Prostate gland (tissue), 2 donors: ENCODE measurements around the gene SELE. TPM values are rescaled to one million over a fixed set of nuclear protein-coding genes. Genes with fewer than 3 reads are reported as not detected.

ENCODE experiments used
- DNase-seq: peaks from one replicate; pipeline ENCODE4 v3.0.0-alpha.2; 2019; ENCODE audit warnings: low spot score
- H3K27ac ChIP-seq, 2 donors: fragments of 200-600 bp; sonication (generic); 2 replicates each; pipeline ENCODE4 v1.5.1; 2017 to 2019
- H3K27me3 ChIP-seq: fragments of 200-600 bp; sonication (generic); replicated peaks from 2 replicates; pipeline ENCODE4 v1.5.1; 2019; ENCODE audit not compliant: insufficient read depth
- H3K36me3 ChIP-seq, 2 donors: fragments of 200-600 bp; sonication (generic); 1 replicate in 1 of 2; 2 replicates in 1 of 2; pipeline versions ENCODE4 v1.5.1 to v1.8.1; 2017 to 2019
- H3K4me1 ChIP-seq: fragments of 200-600 bp; sonication (generic); replicated peaks from 2 replicates; pipeline ENCODE4 v1.5.1; 2019
- H3K4me3 ChIP-seq, 2 donors: fragments of 200-600 bp; sonication (generic); 2 replicates each; pipeline ENCODE4 v1.5.1; 2017 to 2019
- H3K9me3 ChIP-seq: fragments of 200-600 bp; sonication (generic); 2 replicates; pipeline ENCODE4 v1.5.1; 2017
- CTCF ChIP-seq, 4 experiments: fragments of 200-600 bp in 2 of 4; fragments of 450-650 bp in 2 of 4; sonication (generic) in 2 of 4; IDR thresholded peaks; 1 replicate in 3 of 4; 2 replicates in 1 of 4; pipeline ENCODE4 v1.5.1; 2016 to 2019; ENCODE audit warnings: antibody characterized with exemption in 4 of 4, mild to moderate bottlenecking in 2 of 4, moderate library complexity in 2 of 4
- POLR2A ChIP-seq: fragments of 450-650 bp; IDR thresholded peaks from one replicate; pipeline ENCODE4 v1.6.1; 2016; ENCODE audit warnings: antibody characterized with exemption, mild to moderate bottlenecking
- POLR2AphosphoS5 ChIP-seq: sonication (generic); formaldehyde crosslinking; IDR thresholded peaks from one replicate; pipeline ENCODE4 v1.6.1; 2017; ENCODE audit warnings: antibody characterized with exemption
- WGBS: methylation state at CpG from one replicate; pipeline ENCODE4 v1.1.5; 2018; 5-methylcytosine and 5-hydroxymethylcytosine counted together
- intact Hi-C: fragments of 100-400 bp; cut with DNase I; formaldehyde crosslinking; loops from one replicate; pipeline ENCODE4 v1.14.2; 2022
- total RNA-seq, 2 donors: library from RNA; depleted of rRNA; stranded (reverse); fragments of >200 nt; gene quantifications; one replicate each; pipeline ENCODE4 v1.1.0, GENCODE V29; 2016

SELE gene
- total RNA-seq, 2 donors from 2014 or later = 1.7 to 3.0 TPM

DNA sequence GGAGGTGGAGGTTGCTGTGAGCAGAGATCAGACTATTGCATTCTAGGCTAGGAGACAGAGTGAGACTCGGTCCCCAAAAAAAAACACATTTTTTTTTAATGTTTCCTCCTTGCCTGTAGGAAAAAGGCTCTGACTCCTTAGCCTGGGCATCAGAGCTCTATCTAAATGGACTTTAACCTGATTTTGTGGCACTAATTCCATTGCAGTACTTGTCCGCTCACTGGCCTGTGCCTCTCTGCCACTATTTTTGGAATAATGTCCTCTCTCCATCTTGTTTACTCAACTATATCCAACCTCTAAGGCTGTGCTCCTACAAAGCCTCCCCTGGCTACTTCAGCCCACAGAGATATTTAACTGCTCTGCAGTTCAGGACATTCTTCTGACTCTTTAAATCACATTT, 34.3 kb upstream of the SELE start:
- WGBS = 97% methylated on average over 2 of the region's 2 CpGs
- intact Hi-C loops = no loop called here
- no peak for DNase-seq
- Histone ChIP-seq H3K36me3 (no peaks in the 10 kb centered on the region), H3K27ac (no peak overlapping the region), H3K9me3 (no peaks in the 10 kb centered on the region), H3K4me3 (no peak overlapping the region), H3K4me1 (no peaks in the 10 kb centered on the region), H3K27me3 (no peaks in the 10 kb centered on the region)
- TF ChIP-seq CTCF (IDR thresholded peaks at IDR 0.05) = no peak
- TF ChIP-seq POLR2A = no peak
- no peak for TF ChIP-seq POLR2AphosphoS5

- Histone ChIP-seq H3K36me3 (no peaks in the 10 kb centered on the region), H3K27me3 (no peaks in the 10 kb centered on the region), H3K4me3 (no peak overlapping the region), H3K27ac (no peak overlapping the region), H3K9me3 (no peaks in the 10 kb centered on the region), H3K4me1 (no peaks in the 10 kb centered on the region)
- TF ChIP-seq POLR2A = no peak
- TF ChIP-seq CTCF (IDR thresholded peaks at IDR 0.05) = no peak
- TF ChIP-seq POLR2AphosphoS5 = no peak
- intact Hi-C loops = no loop called here
- 83% methylated on average over 7 of the region's 7 CpGs for WGBS
- no peak for DNase-seq
These were observed 31.9 kb upstream of the SELE start for GRCh38 chr1:169765580-169766331.

DNA sequence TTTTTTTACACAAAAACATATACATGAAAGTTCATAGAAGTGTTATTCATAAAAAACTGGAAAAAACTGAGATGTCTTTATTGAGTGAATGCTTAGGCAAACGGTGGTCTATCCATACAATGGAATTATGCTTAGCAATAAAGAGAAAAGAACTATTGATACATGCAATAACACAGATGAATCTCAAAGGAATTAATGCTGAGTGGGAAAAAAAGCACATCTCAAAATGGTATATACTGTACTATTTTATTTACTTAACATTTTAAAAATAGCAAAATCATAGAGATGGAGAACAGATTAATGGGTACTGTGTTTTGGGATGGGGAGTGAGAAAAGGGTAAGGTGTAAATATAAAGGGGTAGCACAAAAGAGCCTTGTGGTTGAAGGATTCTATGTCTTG, 31.0 kb upstream of the SELE start:
- H3K36me3 ChIP-seq = no peaks in the 10 kb centered on the region
- H3K27me3 ChIP-seq = no peaks in the 10 kb centered on the region
- H3K4me3 ChIP-seq = no peak overlapping the region
- H3K9me3 ChIP-seq = no peaks in the 10 kb centered on the region
- H3K27ac ChIP-seq = no peak overlapping the region
- WGBS = 72% methylated on average over 1 of the region's 1 CpG
- DNase-seq = no peak
- intact Hi-C loops = no loop called here
- H3K4me1 ChIP-seq = no peaks in the 10 kb centered on the region
- TF ChIP-seq CTCF (IDR thresholded peaks at IDR 0.05) (no peak), POLR2AphosphoS5 (no peak), POLR2A (no peak)

GRCh38 chr1:169762699-169763098, 28.8 kb upstream of the SELE start:
- intact Hi-C loops = no loop called here
- TF ChIP-seq POLR2AphosphoS5 (no peak), POLR2A (no peak), CTCF (IDR thresholded peaks at IDR 0.05) (no peak)
- 53% methylated on average over 1 of the region's 1 CpG for WGBS
- Histone ChIP-seq H3K9me3 (no peaks in the 10 kb centered on the region), H3K4me1 (no peaks in the 10 kb centered on the region), H3K27me3 (no peaks in the 10 kb centered on the region), H3K4me3 (no peak overlapping the region), H3K27ac (no peak overlapping the region), H3K36me3 (no peaks in the 10 kb centered on the region)
- DNase-seq = no peak

GRCh38 chr1:169759038-169759437, 25.2 kb upstream of the SELE start:
- Histone ChIP-seq H3K27ac (no peak overlapping the region), H3K9me3 (no peaks in the 10 kb centered on the region), H3K4me1 (no peaks in the 10 kb centered on the region), H3K36me3 (no peaks in the 10 kb centered on the region), H3K4me3 (no peak overlapping the region), H3K27me3 (no peaks in the 10 kb centered on the region)
- TF ChIP-seq CTCF (IDR thresholded peaks at IDR 0.05) (no peak), POLR2A (no peak), POLR2AphosphoS5 (no peak)
- no peak for DNase-seq
- WGBS = 92% methylated on average over 3 of the region's 3 CpGs
- intact Hi-C loops = no loop called here
